SK-N-MC (cell line): ENCODE results near the gene ACER2.

ENCODE experiments used
- EZH2 ChIP-seq: fragments of 200-600 bp; sonication (generic); IDR thresholded peaks from one replicate; pipeline ENCODE4 v1.6.1; 2017; ENCODE audit warnings: antibody characterized with exemption
- FOXP2 ChIP-seq: optimal IDR thresholded peaks from 2 replicates; pipeline ENCODE3; 2011; ENCODE audit warnings: mild to moderate bottlenecking, moderate library complexity; ENCODE audit not compliant: insufficient read depth; ENCODE audit errors: extremely low read length, control extremely low read depth
- POLR2AphosphoS5 ChIP-seq: IDR thresholded peaks from 2 replicates; pipeline ENCODE4 v1.6.1; 2012; ENCODE audit warnings: mild to moderate bottlenecking, low read depth, low read length, borderline replicate concordance

- TF ChIP-seq POLR2AphosphoS5 = no peak
- no peak for TF ChIP-seq EZH2
- no peak for TF ChIP-seq FOXP2
These were observed 75.9 kb downstream of the ACER2 start for GRCh38 chr9:19484699-19485098.
